ENCODE measurements around the gene ODAD3.
"Not testable (repeated sequence)": the region's sequence is repeated elsewhere in the genome, so short reads cannot be mapped to it uniquely, and the experiment has no call there.

The ODAD3 gene

DNA sequence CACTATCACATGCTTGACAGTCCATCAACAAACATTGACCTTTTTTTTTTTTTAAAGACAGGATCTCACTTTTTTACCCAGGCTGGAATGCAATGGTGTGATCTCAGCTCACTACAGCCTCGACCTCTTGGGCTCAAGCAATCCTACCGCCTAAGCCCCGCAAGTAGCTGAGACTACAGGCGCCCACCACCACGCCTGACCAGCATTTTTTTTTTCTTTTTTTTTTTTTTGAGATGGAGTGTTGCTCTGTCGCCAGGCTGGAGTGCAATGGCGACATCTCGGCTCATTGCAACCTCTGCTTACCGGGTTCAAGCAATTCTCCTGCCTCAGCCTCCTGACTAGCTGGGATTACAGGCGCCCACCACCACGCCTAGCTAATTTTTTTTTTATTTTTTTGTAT lies 24.0 kb upstream of the ODAD3 start:
- DNase-seq, result not testable (repeated sequence)

DNA sequence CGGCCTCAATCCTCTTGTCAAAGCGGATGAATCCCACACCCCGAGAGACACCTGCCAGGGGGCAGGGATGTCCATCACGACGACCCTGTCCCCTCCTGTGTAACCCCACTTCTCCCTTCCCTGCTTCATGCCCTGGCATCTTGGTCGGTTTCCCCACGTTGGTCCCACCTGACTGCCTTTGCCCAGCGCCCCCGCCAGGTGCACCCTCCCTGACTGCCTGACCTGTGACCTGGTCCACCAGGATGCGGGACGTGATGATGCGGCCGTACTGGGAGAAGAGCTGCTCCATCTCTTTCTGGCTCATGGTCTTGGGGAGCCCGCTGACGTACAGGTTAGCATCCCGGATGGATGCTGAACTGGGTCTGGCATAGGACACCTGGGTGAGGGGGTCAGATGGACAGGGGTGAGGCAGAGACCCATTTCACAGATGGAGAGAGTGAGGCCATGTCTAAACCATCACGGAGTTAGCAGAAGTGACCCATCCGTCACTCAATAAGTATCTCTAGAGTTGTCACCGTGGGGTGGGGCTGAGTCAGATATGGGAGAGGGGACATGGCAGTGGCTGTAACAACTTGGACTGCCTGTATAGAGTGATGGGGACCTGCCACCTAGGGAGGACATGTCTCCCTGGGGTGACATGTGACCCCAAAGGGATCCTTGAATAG lies 23.4 kb upstream of the ODAD3 start:
- DNase-seq, result no peak

DNA sequence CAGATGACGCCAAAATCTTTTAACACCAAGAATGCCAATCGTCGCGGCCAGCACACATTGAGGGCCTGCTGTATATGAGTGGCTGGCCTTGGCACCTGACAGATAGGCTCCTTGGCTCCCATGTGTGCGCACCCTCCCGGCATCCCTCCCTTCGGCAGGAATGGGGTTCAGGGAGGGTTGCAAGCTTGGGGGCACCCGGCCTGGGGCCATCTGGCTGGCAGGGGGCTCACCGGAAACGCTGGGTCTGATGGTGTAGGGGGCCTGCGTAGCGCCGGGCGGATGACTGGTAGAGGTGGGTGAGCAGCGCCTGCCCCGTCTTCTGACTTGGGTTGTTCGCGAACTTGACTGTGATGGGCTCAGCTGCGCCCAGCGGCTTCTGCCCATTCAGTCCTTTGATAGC lies 22.9 kb upstream of the ODAD3 start:
- no peak for DNase-seq

DNA sequence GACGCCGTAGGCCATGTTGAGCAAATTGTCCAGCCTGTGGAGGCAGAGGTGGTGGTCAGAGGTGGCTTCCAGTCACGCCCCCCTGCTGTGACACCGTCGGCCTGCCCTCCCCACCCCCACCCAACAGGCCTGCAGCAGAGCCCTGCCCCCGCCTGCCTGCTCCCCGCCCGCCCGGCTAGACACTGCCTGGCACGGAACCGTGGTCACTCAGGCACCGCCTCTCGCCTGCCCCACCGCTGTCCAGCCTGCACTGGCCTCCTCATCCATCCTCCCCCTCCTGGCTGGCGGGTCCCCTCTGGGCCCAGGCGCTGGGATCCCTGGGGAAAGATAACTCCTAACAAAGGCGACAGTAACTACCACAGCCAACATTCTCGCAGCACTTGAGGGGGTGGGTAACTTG lies 22.2 kb upstream of the ODAD3 start:
- no peak for DNase-seq

GRCh38 chr19:11456659-11457058 lies 21.7 kb upstream of the ODAD3 start:
- DNase-seq, result no peak

- not testable (repeated sequence) for DNase-seq
Measured at GRCh38 chr19:11455233-11455554, 20.3 kb upstream of the ODAD3 start.

DNA sequence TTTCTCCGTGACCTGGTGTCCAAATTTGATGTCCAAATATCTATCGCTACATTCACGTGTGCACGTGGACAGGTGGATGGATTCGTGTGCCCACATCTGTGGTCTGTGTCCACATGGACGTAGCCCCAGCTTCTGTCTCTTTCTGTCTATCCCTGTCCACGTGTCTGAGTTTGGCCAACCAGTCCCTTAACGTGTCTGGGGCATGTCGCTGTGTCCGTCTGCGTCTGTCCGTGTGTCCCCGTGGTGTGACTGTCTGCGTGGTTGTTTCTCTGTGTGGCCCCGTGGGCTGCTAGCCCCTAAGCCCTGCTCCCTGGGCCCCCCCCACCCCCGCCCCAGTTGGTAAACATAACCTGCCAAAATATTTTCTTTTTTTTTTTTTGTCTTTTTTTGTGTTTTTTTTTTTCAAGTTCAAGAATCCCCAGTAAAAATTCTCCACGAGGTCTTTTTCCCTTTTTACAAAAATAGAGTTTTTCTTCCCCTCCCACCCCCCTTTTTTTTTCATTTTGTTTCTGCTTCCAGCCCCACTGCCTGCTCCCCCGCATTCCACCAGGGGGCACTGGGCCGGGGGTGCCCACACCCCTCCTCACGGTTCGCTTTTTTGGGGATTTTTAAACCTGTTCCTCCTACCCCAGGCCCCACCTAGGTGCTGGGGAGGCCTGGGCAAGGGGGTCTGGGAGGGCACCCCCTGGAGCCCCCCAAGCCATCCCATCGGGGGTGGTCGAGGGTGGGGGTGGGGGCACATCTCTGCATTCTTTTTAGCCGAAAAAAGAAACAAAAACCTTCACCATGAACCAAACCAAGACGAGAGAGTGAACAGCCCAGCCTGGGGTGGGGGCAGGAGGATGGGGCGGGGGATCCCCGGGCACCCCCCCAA lies 18.8 kb upstream of the ODAD3 start:
- peak; percentile 28 for DNase-seq

DNA sequence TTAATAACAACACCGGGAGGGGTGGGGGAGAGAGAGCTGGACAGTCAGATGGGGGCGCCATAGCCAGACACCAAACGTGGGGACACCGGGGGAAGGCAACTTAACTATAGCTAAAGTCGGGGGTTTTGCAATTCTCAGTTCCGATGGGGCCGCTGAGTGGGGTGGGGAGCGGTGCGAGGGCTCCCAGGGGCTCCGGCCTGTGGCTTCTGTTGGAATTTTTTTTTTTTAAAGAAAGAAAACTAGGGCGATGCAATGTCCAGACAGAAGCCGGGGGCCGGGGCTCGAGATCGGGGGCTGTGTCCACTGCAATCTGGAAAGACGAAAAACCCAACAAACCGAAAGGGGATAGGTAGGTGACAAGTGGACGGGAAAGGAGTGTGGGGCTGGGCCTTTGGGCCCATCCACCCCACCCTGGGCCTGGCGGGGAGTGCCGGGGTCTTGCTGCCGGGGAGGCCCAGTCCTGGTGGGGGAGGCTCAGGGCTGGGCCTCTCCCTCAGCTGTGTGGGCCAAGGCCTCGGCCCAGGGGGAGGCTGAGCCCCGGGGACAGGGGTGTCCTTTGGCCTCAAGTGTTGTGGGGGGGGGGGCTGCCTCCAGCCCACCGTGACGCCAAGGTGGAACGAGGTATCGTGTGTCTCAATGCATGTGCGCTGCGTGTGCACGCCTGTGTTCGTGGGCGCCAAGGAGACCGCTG lies 17.8 kb upstream of the ODAD3 start:
- peak; percentile 33 for DNase-seq

DNA sequence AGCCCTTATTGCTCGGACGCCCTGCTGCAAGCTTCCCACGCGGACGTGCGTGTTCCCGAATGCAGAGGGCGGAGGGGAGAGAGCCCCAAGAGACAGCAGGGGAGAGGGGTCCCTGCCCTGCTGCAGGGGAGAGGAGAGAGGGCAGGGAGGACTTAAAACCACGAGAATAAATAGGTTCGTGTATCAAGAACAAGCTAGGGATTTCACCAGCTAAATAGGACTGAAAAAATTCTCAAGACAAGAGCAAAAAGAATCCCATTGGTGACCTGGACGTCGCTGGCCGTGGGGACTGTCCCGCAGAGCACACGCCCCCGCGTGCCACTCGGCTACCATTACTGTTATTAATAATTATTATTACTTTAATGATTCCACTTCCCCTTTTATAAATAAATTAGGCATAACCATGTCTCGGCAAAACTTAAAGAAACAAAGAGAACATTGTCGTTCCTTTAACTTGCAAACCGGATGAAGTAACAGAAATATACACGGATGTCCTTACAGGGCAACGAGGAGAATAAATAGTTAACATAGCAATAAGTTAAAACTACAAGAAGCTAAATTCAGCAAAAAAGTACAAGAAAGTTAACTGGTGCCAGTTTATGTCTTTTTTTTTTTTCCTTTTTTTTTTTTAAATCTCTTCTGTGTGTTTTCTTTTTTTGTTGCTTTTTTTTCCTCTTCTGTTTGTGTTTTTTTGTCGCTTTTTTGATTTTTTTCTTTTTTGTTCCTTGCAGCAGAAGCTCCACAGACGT lies 17.1 kb upstream of the ODAD3 start:
- DNase-seq, result no peak

DNA sequence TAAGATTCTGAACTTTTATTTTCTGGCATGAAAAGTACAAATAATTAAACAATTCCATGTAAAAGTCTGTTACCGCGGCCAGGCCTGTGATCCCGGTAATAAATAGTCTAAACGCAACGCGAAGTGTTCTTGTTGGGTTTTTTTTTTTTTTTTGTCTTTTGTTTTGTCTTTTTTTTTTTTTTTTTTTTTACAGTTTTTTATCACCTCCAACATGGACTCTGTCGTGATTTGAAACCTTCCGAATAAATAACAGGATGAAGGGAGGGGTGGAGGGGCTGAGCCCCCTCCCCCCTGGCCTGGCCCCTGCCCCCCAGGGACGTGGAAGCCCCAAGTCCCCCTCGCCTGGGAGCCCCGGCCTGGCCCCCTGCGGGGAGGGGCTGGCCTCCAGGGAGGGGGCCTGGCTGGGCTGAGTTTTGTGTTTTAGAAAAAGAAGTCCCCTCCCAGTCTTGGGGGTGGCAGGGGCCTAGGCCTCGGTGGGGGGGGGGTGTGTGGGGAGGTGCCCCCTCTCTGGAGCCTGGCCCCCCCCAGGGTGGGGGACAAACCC lies 16.5 kb upstream of the ODAD3 start:
- DNase-seq, result no peak

DNA sequence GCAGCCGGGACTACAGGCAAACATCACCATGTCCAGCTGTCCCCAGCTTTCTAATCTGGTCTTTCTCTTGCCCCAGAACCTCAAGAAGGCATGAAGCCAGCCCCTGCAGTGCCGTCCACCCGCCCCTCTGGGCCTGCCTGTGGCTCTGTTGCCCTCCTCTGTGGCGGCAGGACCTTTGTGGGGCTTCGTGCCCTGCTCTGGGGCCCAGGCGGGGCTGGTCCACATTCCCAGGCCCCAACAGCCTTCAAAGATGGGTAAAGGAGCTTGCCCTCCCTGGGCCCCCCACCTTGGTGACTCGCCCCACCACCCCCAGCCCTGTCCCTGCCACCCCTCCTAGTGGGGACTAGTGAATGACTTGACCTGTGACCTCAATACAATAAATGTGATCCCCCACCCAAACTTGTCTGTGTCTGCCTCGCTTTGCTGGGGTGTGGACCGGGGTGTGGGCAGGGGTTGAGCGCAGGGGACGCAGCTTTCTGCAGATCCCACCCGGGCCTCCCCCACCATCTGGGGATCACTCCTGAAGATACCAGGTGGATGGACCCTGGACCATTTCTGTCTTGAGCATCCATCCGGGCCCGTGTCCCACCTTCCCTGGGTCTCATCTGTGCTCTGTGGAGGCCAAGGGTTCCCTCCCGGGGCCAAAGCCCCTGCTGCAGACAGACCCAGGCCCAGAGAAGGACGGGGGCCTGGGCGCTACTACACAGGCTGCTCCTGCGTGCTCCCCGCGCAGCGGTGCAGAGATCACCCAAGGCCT lies 15.8 kb upstream of the ODAD3 start:
- DNase-seq, result no peak

DNA sequence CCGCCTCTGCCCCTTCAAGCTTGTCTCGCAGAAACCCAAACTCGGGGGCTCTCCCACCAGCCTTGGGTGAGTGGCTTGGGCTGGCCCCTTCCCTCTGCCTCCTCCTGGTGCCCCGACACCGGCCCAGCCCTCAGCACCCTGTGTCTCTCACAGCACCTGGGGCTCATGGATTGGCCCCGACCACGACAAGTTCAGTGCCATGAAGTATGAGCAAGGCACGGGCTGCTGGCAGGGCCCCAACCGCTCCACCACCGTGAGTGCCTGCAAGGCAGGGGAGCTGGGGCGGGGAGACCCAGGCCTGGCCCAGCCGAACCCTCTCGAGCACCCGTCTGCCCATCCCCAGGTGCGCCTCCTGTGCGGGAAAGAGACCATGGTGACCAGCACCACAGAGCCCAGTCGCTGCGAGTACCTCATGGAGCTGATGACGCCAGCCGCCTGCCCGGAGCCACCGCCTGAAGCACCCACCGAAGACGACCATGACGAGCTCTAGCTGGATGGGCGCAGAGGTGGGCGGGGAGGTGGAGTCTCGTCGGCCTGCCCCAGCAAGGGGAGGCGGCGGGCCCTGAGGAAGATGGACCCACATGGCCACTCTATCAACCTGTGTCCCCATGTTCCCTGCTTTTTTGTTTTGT lies 14.1 kb upstream of the ODAD3 start:
- DNase-seq, result no peak

GRCh38 chr19:11448410-11448809 lies 13.5 kb upstream of the ODAD3 start:
- no peak for DNase-seq

DNA sequence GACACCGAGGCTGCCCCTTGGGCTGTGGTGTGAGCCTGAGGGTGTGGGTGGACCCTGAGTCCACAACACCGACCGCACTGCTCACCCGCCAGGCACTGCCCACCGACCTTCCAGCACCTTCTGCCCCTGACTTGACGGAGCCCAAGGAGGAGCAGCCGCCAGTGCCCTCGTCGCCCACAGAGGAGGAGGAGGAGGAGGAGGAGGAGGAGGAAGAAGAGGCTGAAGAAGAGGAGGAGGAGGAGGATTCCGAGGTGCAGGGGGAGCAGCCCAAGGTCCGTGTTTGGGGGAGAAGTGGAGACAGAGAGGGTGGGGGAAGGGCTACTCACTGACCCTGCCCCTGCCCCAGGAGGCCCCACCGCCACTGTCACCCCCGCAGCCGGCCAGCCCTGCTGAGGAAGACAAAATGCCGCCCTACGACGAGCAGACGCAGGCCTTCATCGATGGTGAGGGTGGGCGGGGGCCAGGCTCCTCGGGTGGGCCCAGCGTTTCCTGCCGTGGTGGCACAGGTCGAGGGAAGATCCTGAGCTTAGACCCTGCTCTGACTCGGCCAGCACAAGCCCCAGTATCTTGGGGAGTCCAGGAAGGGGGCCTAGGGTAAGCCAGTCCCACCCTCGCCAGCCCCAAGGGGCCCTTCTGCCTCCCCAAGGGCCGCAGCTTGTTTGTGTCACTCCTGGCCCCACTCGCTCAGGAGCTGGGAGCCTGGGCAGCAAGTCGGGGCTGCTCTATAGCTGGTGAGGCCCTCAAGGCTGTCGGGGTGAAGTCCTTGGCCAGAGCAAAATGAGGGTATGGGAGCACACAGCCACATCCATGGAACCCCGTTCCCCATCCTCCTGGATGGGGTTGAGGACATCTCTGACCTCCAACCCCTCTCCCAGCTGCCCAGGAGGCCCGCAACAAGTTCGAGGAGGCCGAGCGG lies 12.7 kb upstream of the ODAD3 start:
- no peak for DNase-seq

- DNase-seq, result peak; percentile 61
Measured at GRCh38 chr19:11446652-11447301, 11.9 kb upstream of the ODAD3 start.

DNA sequence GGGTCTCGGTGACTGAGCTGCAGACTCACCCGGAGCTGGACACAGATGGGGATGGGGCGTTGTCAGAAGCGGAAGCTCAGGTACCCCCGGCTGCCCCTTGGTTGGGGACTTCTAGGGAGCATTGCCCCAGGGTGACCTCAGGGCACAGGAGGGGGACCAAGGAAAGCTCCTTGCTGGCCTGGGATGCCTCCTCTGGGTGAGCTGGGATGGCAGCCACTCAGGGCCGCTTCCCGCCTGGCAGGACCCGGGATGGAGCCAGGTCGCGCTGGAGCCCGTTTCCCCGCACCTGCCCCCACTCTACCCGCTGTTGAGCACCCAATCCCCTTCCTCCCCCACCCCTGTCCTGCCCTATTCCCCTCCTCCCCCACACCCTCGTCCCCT lies 11.3 kb upstream of the ODAD3 start:
- DNase-seq, result no peak

- no peak for DNase-seq
Measured at GRCh38 chr19:11445141-11445540, 10.2 kb upstream of the ODAD3 start.

GRCh38 chr19:11444059-11444458 lies 9.1 kb upstream of the ODAD3 start:
- no peak for DNase-seq

DNA sequence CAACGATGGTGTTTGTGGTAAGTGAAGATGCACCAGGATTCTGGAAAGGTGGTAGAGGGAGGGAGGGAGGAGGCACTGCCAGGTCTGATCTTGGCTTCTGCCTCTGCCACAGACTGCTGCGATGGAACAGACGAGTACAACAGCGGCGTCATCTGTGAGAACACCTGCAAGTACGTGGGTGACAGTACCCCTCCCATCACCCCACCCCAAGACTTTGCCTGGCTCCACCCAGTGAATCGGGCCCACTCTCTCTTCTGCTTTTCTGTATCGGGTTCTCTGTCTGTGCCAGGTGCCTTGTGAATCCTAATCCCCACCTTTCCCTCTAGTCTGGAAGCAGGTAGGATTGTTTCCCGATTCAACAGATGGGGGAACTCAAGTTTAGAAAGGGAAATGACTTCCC lies 3.0 kb upstream of the ODAD3 start:
- DNase-seq, result no peak

DNA sequence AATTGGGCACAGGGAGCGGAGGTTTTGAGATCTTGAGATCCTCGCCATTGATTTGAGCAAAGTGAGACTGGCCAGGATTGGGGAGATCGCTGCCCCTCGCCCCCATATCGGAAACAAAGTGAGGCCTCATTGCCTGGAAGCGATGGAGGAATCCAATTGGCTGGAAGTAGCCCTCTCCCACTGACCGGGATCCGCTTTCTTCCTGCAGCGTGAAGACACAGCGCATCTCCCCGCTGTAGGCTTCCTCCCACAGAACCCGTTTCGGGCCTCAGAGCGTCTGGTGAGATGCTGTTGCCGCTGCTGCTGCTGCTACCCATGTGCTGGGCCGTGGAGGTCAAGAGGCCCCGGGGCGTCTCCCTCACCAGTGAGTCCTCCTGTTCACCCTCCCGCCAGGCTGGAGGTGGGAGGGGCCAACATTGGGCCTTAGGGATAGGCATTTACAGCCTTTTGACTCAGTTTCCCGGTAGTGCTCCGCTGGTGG lies 952 bp upstream of the ODAD3 start:
- peak; percentile 55 for DNase-seq
